ENCODE results near the gene LPP. TPM values are rescaled to one million over a fixed set of nuclear protein-coding genes. Genes with fewer than 3 reads are reported as not detected.

The LPP gene
- total and polyA plus RNA-seq, 2 of the 4 experiments (the other 2 are of a cell fraction): 16.0 to 130 TPM

- peaks cover 39 to 63% of the 10 kb centered on the region in 2 experiments for H3K79me1 ChIP-seq (ENCODE audit: low read depth in 1 of 2, low read length in 2 of 2)
- H3K9me3 ChIP-seq (ENCODE audit: control insufficient read depth, insufficient read depth, low read length): no peaks in the 10 kb centered on the region
- peaks cover 8% of the 10 kb centered on the region for H3K9me1 ChIP-seq (ENCODE audit: insufficient read depth, low read length)
- peaks cover 6% of the 10 kb centered on the region for H3K4me1 ChIP-seq (ENCODE audit: control insufficient read depth, insufficient read depth, low read length)
- no CpG with 5 or more reads among the region's 1 CpG for WGBS, 2 experiments (ENCODE audit: extremely low coverage in 2 of 2, insufficient read length in 1 of 2)
- H2AK5ac ChIP-seq (ENCODE audit: low read depth, low read length): no peak overlapping the region
- DNase-seq (no peak), ATAC-seq (ENCODE audit: low read depth) (no peak)
- H4K91ac ChIP-seq (ENCODE audit: insufficient read depth, low read depth, low read length): no peak overlapping the region
- intact Hi-C loops (cut with micrococcal nuclease): no loop called here
- no peak overlapping the region for H4K8ac ChIP-seq (ENCODE audit: low read depth in 2 of 2, low read length in 2 of 2)
- no peak overlapping the region for H2BK15ac ChIP-seq (ENCODE audit: low read depth, low read length)
- H3K18ac ChIP-seq (ENCODE audit: low read depth, low read length): no peak overlapping the region
- no peak overlapping the region for H3K4ac ChIP-seq (ENCODE audit: low read depth, low read length)
- ChIA-PET POLR2A (ENCODE audit: unreplicated experiment) (no interaction called here), CTCF (interaction anchor here (0.8 kb wide), 1 partner anchor 16 kb away, joined by 3 read pairs; no protein-coding TSS in a partner anchor)
- no peak overlapping the region for H3K14ac ChIP-seq (replicated peaks; ENCODE audit: low read depth, low read length)
- H3K56ac ChIP-seq (ENCODE audit: extremely low read depth, insufficient read depth, low read length): no peak overlapping the region
- dilution Hi-C loops (cut with HindIII; ENCODE audit: low sequenced_read_pairs, unreplicated experiment): no loop called here
- H3K23ac ChIP-seq (ENCODE audit: low read depth, low read length): no peak overlapping the region
- no peak for TF ChIP-seq USF2 (IDR thresholded peaks at IDR 0.05; ENCODE audit: low read depth, low read length)
- H3K27me3 ChIP-seq (ENCODE audit: control insufficient read depth, insufficient read depth, low read length): no peaks in the 10 kb centered on the region
- H2BK5ac ChIP-seq (ENCODE audit: low read depth, low read length, poor library complexity, severe bottlenecking): no peak overlapping the region
- no peak overlapping the region for H3K27ac ChIP-seq (ENCODE audit: insufficient read depth, low read length)
- no peak overlapping the region for H3K9ac ChIP-seq (ENCODE audit: low read depth, low read length)
- in situ Hi-C loops (cut with MboI; ENCODE audit: low sequenced_read_pairs): loop anchor here (25.0 kb wide), 1 partner anchor 954 kb away; the partner anchor contains the start of gene BCL6
- no peak overlapping the region for H2BK120ac ChIP-seq (ENCODE audit: low read depth, low read length)
- H2AK9ac ChIP-seq (replicated peaks; ENCODE audit: low read depth, low read length, poor library complexity): no peak overlapping the region
- no peak overlapping the region for H2BK20ac ChIP-seq (ENCODE audit: low read depth, low read length)
- H3K4me3 ChIP-seq (ENCODE audit: insufficient read depth, low read depth, low read length): no peak overlapping the region
- no peak overlapping the region for H2AFZ ChIP-seq (replicated peaks; ENCODE audit: low read length, poor library complexity)
- H3K4me2 ChIP-seq (ENCODE audit: low read depth, low read length): no peak overlapping the region
- no peaks in the 10 kb centered on the region for H3K36me3 ChIP-seq (ENCODE audit: control insufficient read depth, insufficient read depth, low read length)
- H4K20me1 ChIP-seq (ENCODE audit: insufficient read depth, low read length): peaks cover 17% of the 10 kb centered on the region; the same call in 1 of the 2 replicates
- H4K5ac ChIP-seq (ENCODE audit: low read depth, low read length): no peak overlapping the region
- BruUV-seq (replicated peaks): no TSS peak
These were observed 537.7 kb downstream of the LPP start for GRCh38 chr3:188691665-188692064.
